Liver (tissue), 9 donors: ENCODE data around the gene DNM3. TPM values are rescaled to one million over a fixed set of nuclear protein-coding genes. Genes with fewer than 3 reads are reported as not detected.

Source experiments
- DNase-seq: peaks from one replicate; pipeline ENCODE4 v3.0.0-alpha.2; 2017; ENCODE audit warnings: low spot score
- H3K27ac ChIP-seq, 2 donors: one replicate each; pipeline ENCODE4 v1.7.0; 2013; ENCODE audit warnings: inconsistent platforms in 2 of 2, low read length in 2 of 2, control low read depth in 1 of 2, low read depth in 1 of 2, mild to moderate bottlenecking in 1 of 2
- H3K27me3 ChIP-seq, 4 donors: one replicate each; pipeline versions ENCODE4 v1.6.1 to v1.7.0; 2013; ENCODE audit warnings: low read length in 3 of 4, inconsistent platforms in 1 of 4, mild to moderate bottlenecking in 1 of 4, moderate library complexity in 1 of 4; ENCODE audit not compliant: control insufficient read depth in 4 of 4, insufficient read depth in 4 of 4
- H3K36me3 ChIP-seq, 4 donors: one replicate each; pipeline versions ENCODE4 v1.6.1 to v1.7.0; 2013; ENCODE audit warnings: low read length in 3 of 4, mild to moderate bottlenecking in 3 of 4, low read depth in 1 of 4, moderate library complexity in 1 of 4; ENCODE audit not compliant: control insufficient read depth in 4 of 4, insufficient read depth in 3 of 4
- H3K4me1 ChIP-seq, 4 donors: one replicate each; pipeline versions ENCODE4 v1.6.1 to v1.7.0; 2013; ENCODE audit warnings: low read length in 3 of 4, mild to moderate bottlenecking in 3 of 4, moderate library complexity in 1 of 4; ENCODE audit not compliant: control insufficient read depth in 4 of 4, insufficient read depth in 4 of 4
- H3K4me3 ChIP-seq, 3 donors: one replicate each; pipeline versions ENCODE4 v1.6.1 to v1.7.0; 2013; ENCODE audit warnings: low read length in 3 of 3, control low read depth in 1 of 3, low read depth in 1 of 3, mild to moderate bottlenecking in 1 of 3
- H3K9ac ChIP-seq, 2 donors: one replicate each; pipeline ENCODE4 v1.7.0; 2013; ENCODE audit warnings: low read length in 2 of 2, mild to moderate bottlenecking in 2 of 2, moderate library complexity in 2 of 2, control low read depth in 1 of 2, low read depth in 1 of 2
- H3K9me3 ChIP-seq, 4 donors: one replicate each; pipeline versions ENCODE4 v1.6.1 to v1.7.0; 2013; ENCODE audit warnings: low read length in 3 of 4; ENCODE audit not compliant: control insufficient read depth in 4 of 4
- ATF3 ChIP-seq: IDR thresholded peaks from 2 replicates; pipeline ENCODE4 v1.6.1; 2016; ENCODE audit warnings: antibody characterized with exemption
- CTCF ChIP-seq: fragments of 150-350 bp; IDR thresholded peaks from 2 replicates; pipeline ENCODE4 v1.5.1; 2017; ENCODE audit warnings: improper control_type of control experiment, low read depth, low read length; ENCODE audit not compliant: missing input control
- EGR1 ChIP-seq, 2 donors: IDR thresholded peaks; 2 replicates each; pipeline ENCODE4 v1.6.1; 2016 to 2018; ENCODE audit warnings: antibody characterized with exemption in 2 of 2, low read depth in 2 of 2
- FOXA1 ChIP-seq: IDR thresholded peaks from 2 replicates; pipeline ENCODE4 v1.6.1; 2016; ENCODE audit warnings: antibody characterized with exemption
- FOXA2 ChIP-seq: IDR thresholded peaks from 2 replicates; pipeline ENCODE4 v1.6.1; 2016; ENCODE audit warnings: antibody characterized with exemption
- GABPA ChIP-seq, 2 donors: IDR thresholded peaks in 1 of 2; conservative IDR thresholded peaks in 1 of 2; 2 replicates each; pipeline ENCODE4 v1.6.1; 2016; ENCODE audit warnings: antibody characterized with exemption in 2 of 2, mild to moderate bottlenecking in 1 of 2, moderate library complexity in 1 of 2
- HNF4A ChIP-seq, 2 donors: conservative IDR thresholded peaks; 2 replicates each; pipeline ENCODE4 v1.6.1; 2016; ENCODE audit warnings: antibody characterized with exemption in 2 of 2, mild to moderate bottlenecking in 2 of 2
- HNF4G ChIP-seq: IDR thresholded peaks from 2 replicates; pipeline ENCODE4 v1.6.1; 2016; ENCODE audit warnings: antibody characterized with exemption
- JUND ChIP-seq, 2 donors: IDR thresholded peaks; 2 replicates each; pipeline ENCODE4 v1.6.1; 2016; ENCODE audit warnings: antibody characterized with exemption in 2 of 2
- MAX ChIP-seq: IDR thresholded peaks from 2 replicates; pipeline ENCODE4 v1.6.1; 2016; ENCODE audit warnings: antibody characterized with exemption
- RAD21 ChIP-seq, 2 donors: IDR thresholded peaks; 2 replicates each; pipeline ENCODE4 v1.6.1; 2016; ENCODE audit warnings: antibody characterized with exemption in 2 of 2, mild to moderate bottlenecking in 2 of 2
- REST ChIP-seq: IDR thresholded peaks from 2 replicates; pipeline ENCODE4 v1.6.1; 2016; ENCODE audit warnings: antibody characterized with exemption, mild to moderate bottlenecking
- RXRA ChIP-seq, 2 donors: IDR thresholded peaks; 2 replicates each; pipeline ENCODE4 v1.6.1; 2017 to 2018; ENCODE audit warnings: antibody characterized with exemption in 2 of 2, mild to moderate bottlenecking in 1 of 2
- YY1 ChIP-seq: IDR thresholded peaks from 2 replicates; pipeline ENCODE4 v1.6.1; 2016; ENCODE audit warnings: antibody characterized with exemption, mild to moderate bottlenecking
- ZBTB33 ChIP-seq: IDR thresholded peaks from 2 replicates; pipeline ENCODE4 v1.6.1; 2016; ENCODE audit warnings: antibody characterized with exemption
- WGBS: extraction: QIAGEN DNeasy Blood & Tissue Kit; methylation state at CpG from one replicate; pipeline ENCODE4 v1.1.7; 2013; 5-methylcytosine and 5-hydroxymethylcytosine counted together
- polyA plus RNA-seq, 2 donors: library from polyadenylated mRNA; stranded (reverse) in 1 of 2; unstranded in 1 of 2; fragments of 200-250 nt in 1 of 2; fragments of >200 nt in 1 of 2; fragmentation: Nextera tagmentation in 1 of 2; extraction: Ambion mirVana in 1 of 2; gene quantifications; one replicate each; pipeline versions ENCODE4 v1.2.1 to v1.2.3, GENCODE V29; 2013 to 2015
- total RNA-seq, 2 donors: library from RNA; depleted of rRNA; stranded (reverse); fragments of >200 nt; gene quantifications; one replicate each; pipeline ENCODE4 v1.2.3, GENCODE V29; 2014
- donor health status: healthy.
- donor health status: healthy.
- donor health status: healthy.
- donor health status: healthy.
- donor health status: healthy.

Gene DNM3
- total and polyA plus RNA-seq, 4 donors, result 0.08 to 3.2 (median 1.0) TPM

- no peaks in the 10 kb centered on the region for H3K27me3 ChIP-seq
- no peaks in the 10 kb centered on the region for H3K36me3 ChIP-seq
- TF ChIP-seq FOXA1 (no peak), JUND (IDR thresholded peaks at IDR 0.05) (no peak), RXRA (IDR thresholded peaks at IDR 0.05) (no peak), EGR1 (IDR thresholded peaks at IDR 0.05; ENCODE audit: low read depth in 2 of 2) (no peak), FOXA2 (no peak)
- peaks cover 2 to 10% (median 5%) of the 10 kb centered on the region in 4 donors for H3K4me1 ChIP-seq
- 86% methylated on average over 7 of the region's 7 CpGs for WGBS
- H3K9ac ChIP-seq, result no peak overlapping the region
- H3K4me3 ChIP-seq, result no peak overlapping the region
- H3K27ac ChIP-seq, result no peak overlapping the region
- DNase-seq, result no peak
- no peaks in the 10 kb centered on the region for H3K9me3 ChIP-seq
Observed at GRCh38 chr1:172452536-172453152, 611.3 kb downstream of the DNM3 start.

GRCh38 chr1:172453153-172453545 is 611.9 kb downstream of the DNM3 start:
- 87% methylated on average over 6 of the region's 6 CpGs for WGBS
- no peak for DNase-seq

More at GRCh38 chr1:172453153-172453545, 611.9 kb downstream of the DNM3 start:
- H3K36me3 ChIP-seq, result no peaks in the 10 kb centered on the region
- no peak overlapping the region for H3K9ac ChIP-seq
- no peak overlapping the region for H3K27ac ChIP-seq
- H3K4me1 ChIP-seq, result peaks cover 2 to 10% (median 5%) of the 10 kb centered on the region in 4 donors
- TF ChIP-seq HNF4A (conservative IDR thresholded peaks at IDR 0.05) (no peak), FOXA1 (no peak), RAD21 (IDR thresholded peaks at IDR 0.05) (no peak), ATF3 (no peak), JUND (IDR thresholded peaks at IDR 0.05) (no peak), ZBTB33 (no peak), MAX (no peak), EGR1 (IDR thresholded peaks at IDR 0.05; ENCODE audit: low read depth in 2 of 2) (no peak), YY1 (no peak), REST (no peak), CTCF (no peak), FOXA2 (no peak), RXRA (IDR thresholded peaks at IDR 0.05) (no peak), HNF4G (no peak), GABPA (IDR thresholded peaks at IDR 0.05 in 1 of 2, conservative IDR thresholded peaks at IDR 0.05 in 1 of 2) (no peak)
- no peaks in the 10 kb centered on the region for H3K9me3 ChIP-seq
- H3K4me3 ChIP-seq, result no peak overlapping the region
- H3K27me3 ChIP-seq, result no peaks in the 10 kb centered on the region
